HepG2 (cell line): ENCODE data around the gene UPK1A. TPM values are rescaled to one million over a fixed set of nuclear protein-coding genes. Genes with fewer than 3 reads are reported as not detected.

Source experiments
- DNMT1 ChIP-seq: sonication (generic); formaldehyde crosslinking; IDR thresholded peaks from 2 replicates; pipeline ENCODE4 v1.5.1; 2020; ENCODE audit warnings: mild to moderate bottlenecking, missing genetic modification reagents
- KIAA2018 ChIP-seq: sonication (generic); formaldehyde crosslinking; IDR thresholded peaks from 2 replicates; pipeline ENCODE4 v1.5.0; 2020; ENCODE audit warnings: mild to moderate bottlenecking, missing genetic modification reagents, borderline replicate concordance
- PBX3 ChIP-seq: sonication (generic); formaldehyde crosslinking; IDR thresholded peaks from 2 replicates; pipeline ENCODE4 v1.8.1; 2023; ENCODE audit warnings: missing genetic modification reagents, inconsistent platforms, borderline replicate concordance
- PRDM4 ChIP-seq: sonication (generic); formaldehyde crosslinking; IDR thresholded peaks from 2 replicates; pipeline ENCODE4 v1.9.0; 2021; ENCODE audit warnings: missing genetic modification reagents, borderline replicate concordance
- SCMH1 ChIP-seq: sonication (generic); formaldehyde crosslinking; IDR thresholded peaks from 2 replicates; pipeline ENCODE4 v1.9.0; 2021; ENCODE audit warnings: missing genetic modification reagents, mild to moderate bottlenecking, borderline replicate concordance
- SETDB1 ChIP-seq: sonication (generic); formaldehyde crosslinking; IDR thresholded peaks from 2 replicates; pipeline ENCODE4 v1.5.1; 2020; ENCODE audit warnings: missing genetic modification reagents, mild to moderate bottlenecking, borderline replicate concordance
- SNAPC2 ChIP-seq: sonication (generic); formaldehyde crosslinking; IDR thresholded peaks from 2 replicates; pipeline ENCODE4 v1.8.1; 2022; ENCODE audit warnings: mild to moderate bottlenecking, missing genetic modification reagents
- THAP9 ChIP-seq: sonication (generic); formaldehyde crosslinking; IDR thresholded peaks from 2 replicates; pipeline ENCODE4; 2020; ENCODE audit warnings: missing genetic modification reagents, mild to moderate bottlenecking, borderline replicate concordance
- WIZ ChIP-seq: sonication (generic); formaldehyde crosslinking; IDR thresholded peaks from 2 replicates; pipeline ENCODE4 v1.5.1; 2020; ENCODE audit warnings: mild to moderate bottlenecking, missing genetic modification reagents
- ZFY ChIP-seq: sonication (generic); formaldehyde crosslinking; IDR thresholded peaks from 2 replicates; pipeline ENCODE4 v1.4.0; 2020; ENCODE audit warnings: missing genetic modification reagents
- ZNF329 ChIP-seq: sonication (generic); formaldehyde crosslinking; IDR thresholded peaks from 2 replicates; pipeline ENCODE4 v1.9.0; 2021; ENCODE audit warnings: low read depth, mild to moderate bottlenecking, missing genetic modification reagents
- ZNF530 ChIP-seq: sonication (generic); formaldehyde crosslinking; IDR thresholded peaks from 2 replicates; pipeline ENCODE4 v1.5.0; 2020; ENCODE audit warnings: low read depth, mild to moderate bottlenecking, missing genetic modification reagents
- ZNF572 ChIP-seq: sonication (generic); formaldehyde crosslinking; IDR thresholded peaks from 2 replicates; pipeline ENCODE4 v1.5.1; 2020; ENCODE audit warnings: mild to moderate bottlenecking, missing genetic modification reagents
- ZNF772 ChIP-seq: sonication (generic); formaldehyde crosslinking; IDR thresholded peaks from 2 replicates; pipeline ENCODE4 v1.5.0; 2020; ENCODE audit warnings: mild to moderate bottlenecking, missing genetic modification reagents
- polyA plus RNA-seq, 8 experiments: library from polyadenylated mRNA; depleted of rRNA in 3 of 8; stranded (reverse) in 7 of 8; unstranded in 1 of 8; fragments of >200 nt; fragmentation: Illumina TruSeq in 4 of 8; extraction: Trizol in 4 of 8; gene quantifications; 2 replicates each; pipeline versions ENCODE4 v1.2.1 to v1.2.3, GENCODE V29; 2011 to 2016; ENCODE audit warnings: low read depth in 4 of 8, missing spikeins in 1 of 8, mixed read lengths in 1 of 8; ENCODE audit not compliant: insufficient read depth in 1 of 8
- total RNA-seq, 5 experiments: library from RNA; depleted of rRNA; stranded (reverse); fragments of >200 nt; fragmentation: Illumina TruSeq; extraction: Trizol; gene quantifications; 2 replicates each; pipeline ENCODE4 v1.2.3, GENCODE V29; 2016; ENCODE audit warnings: low read depth in 1 of 5

The UPK1A gene
- total and polyA plus RNA-seq, 2 of the 13 experiments (the other 11 are each of a cell fraction or from before 2014, with no cell fraction given): 2.9 TPM; not detected in 1

- TF ChIP-seq THAP9 (CRISPR knock-in tag): no peak
- TF ChIP-seq ZNF772 (CRISPR knock-in tag): no peak; the same call in 1 of the 2 replicates
- no peak for TF ChIP-seq SNAPC2
- no peak for TF ChIP-seq KIAA2018
- TF ChIP-seq ZNF530: no peak
- TF ChIP-seq WIZ (CRISPR knock-in tag): no peak
- no peak for TF ChIP-seq ZFY (CRISPR knock-in tag)
- TF ChIP-seq SETDB1 (CRISPR knock-in tag): no peak
- no peak for TF ChIP-seq DNMT1 (CRISPR knock-in tag)
- TF ChIP-seq PBX3 (CRISPR knock-in tag): no peak
- no peak for TF ChIP-seq ZNF329 (CRISPR knock-in tag)
- no peak for TF ChIP-seq SCMH1
- no peak for TF ChIP-seq ZNF572
- TF ChIP-seq PRDM4 (CRISPR knock-in tag): no peak
These were observed 27.7 kb downstream of the UPK1A start (continued) for GRCh38 chr19:35693835-35694599.
